ENCODE measurements around the gene RPA3. TPM values are rescaled to one million over a fixed set of nuclear protein-coding genes. Genes with fewer than 3 reads are reported as not detected.

Gene RPA3
- polyA plus RNA-seq, 1 donor (not counting 4 experiments of a cell fraction or from before 2014, with no cell fraction given) = 51.1 TPM

- Histone ChIP-seq H3K27me3 (ENCODE audit: control insufficient read depth, extremely low read depth, insufficient read depth, low read length) (no peaks in the 10 kb centered on the region), H4K20me1 (ENCODE audit: control insufficient read depth, extremely low read depth, insufficient read depth, low read length) (no peaks in the 10 kb centered on the region), H3K9me1 (ENCODE audit: control insufficient read depth, extremely low read depth, insufficient read depth, low read length) (no peaks in the 10 kb centered on the region), H3K9ac (ENCODE audit: control insufficient read depth, extremely low read depth, insufficient read depth, low read length) (no peak overlapping the region), H3K4me1 (ENCODE audit: control insufficient read depth, extremely low read depth, insufficient read depth, low read length) (peaks cover 10% of the 10 kb centered on the region), H3K9me3 (ENCODE audit: control insufficient read depth, low read depth, low read length) (no peaks in the 10 kb centered on the region), H3K4me3 (ENCODE audit: control insufficient read depth in 2 of 3, extremely low read depth in 1 of 3, insufficient read depth in 2 of 3, low read depth in 1 of 3, low read length in 3 of 3) (no peak overlapping the region), H2AFZ (ENCODE audit: control insufficient read depth, low read length) (no peak overlapping the region), H3K36me3 (ENCODE audit: control insufficient read depth in 2 of 2, extremely low read depth in 1 of 2, insufficient read depth in 2 of 2, low read length in 2 of 2) (no peaks in the 10 kb centered on the region), H3K27ac (ENCODE audit: control insufficient read depth, insufficient read depth, low read length) (no peak overlapping the region), H3K79me2 (ENCODE audit: control insufficient read depth, insufficient read depth, low read length) (no peaks in the 10 kb centered on the region), H3K4me2 (ENCODE audit: control insufficient read depth, extremely low read depth, insufficient read depth, low read depth, low read length) (no peak overlapping the region)
- dilution Hi-C loops (cut with MboI; ENCODE audit: extremely low pct_ligation_motif_present, low sequenced_read_pairs) = no loop called here
- DNase-seq (ENCODE audit: low read depth, low spot score) (no peak), FAIRE-seq (no peak)
- TF ChIP-seq CTCF (optimal IDR thresholded peaks at IDR 0.05 in 1 of 3, IDR thresholded peaks at IDR 0.05 in 1 of 3, conservative IDR thresholded peaks at IDR 0.05 in 1 of 3; ENCODE audit: extremely low read depth in 1 of 3, insufficient read depth in 2 of 3, low read length in 3 of 3) (no peak), EZH2 (IDR thresholded peaks at IDR 0.05; ENCODE audit: low read length) (no peak)
These were observed 11.7 kb downstream of the RPA3 start for GRCh38 chr7:7706556-7707172.

- no peak for FAIRE-seq
These were observed 12.3 kb downstream of the RPA3 start for GRCh38 chr7:7706101-7706511.

More at GRCh38 chr7:7706101-7706511, 12.3 kb downstream of the RPA3 start:
- H3K79me2 ChIP-seq (ENCODE audit: control insufficient read depth, insufficient read depth, low read length) = no peaks in the 10 kb centered on the region
- dilution Hi-C loops (cut with MboI; ENCODE audit: extremely low pct_ligation_motif_present, low sequenced_read_pairs) = no loop called here
- TF ChIP-seq CTCF (optimal IDR thresholded peaks at IDR 0.05 in 1 of 3, IDR thresholded peaks at IDR 0.05 in 1 of 3, conservative IDR thresholded peaks at IDR 0.05 in 1 of 3; ENCODE audit: extremely low read depth in 1 of 3, insufficient read depth in 2 of 3, low read length in 3 of 3) = no peak
- TF ChIP-seq EZH2 (IDR thresholded peaks at IDR 0.05; ENCODE audit: low read length) = no peak
- H4K20me1 ChIP-seq (ENCODE audit: control insufficient read depth, extremely low read depth, insufficient read depth, low read length) = no peaks in the 10 kb centered on the region
- H3K27ac ChIP-seq (ENCODE audit: control insufficient read depth, insufficient read depth, low read length) = no peak overlapping the region
- no peaks in the 10 kb centered on the region for H3K9me3 ChIP-seq (ENCODE audit: control insufficient read depth, low read depth, low read length)
- no peaks in the 10 kb centered on the region for H3K27me3 ChIP-seq (ENCODE audit: control insufficient read depth, extremely low read depth, insufficient read depth, low read length)
- peaks cover 10% of the 10 kb centered on the region for H3K4me1 ChIP-seq (ENCODE audit: control insufficient read depth, extremely low read depth, insufficient read depth, low read length)
- H3K9me1 ChIP-seq (ENCODE audit: control insufficient read depth, extremely low read depth, insufficient read depth, low read length) = no peaks in the 10 kb centered on the region
- no peaks in the 10 kb centered on the region for H3K36me3 ChIP-seq (ENCODE audit: control insufficient read depth in 2 of 2, extremely low read depth in 1 of 2, insufficient read depth in 2 of 2, low read length in 2 of 2)
- H3K4me2 ChIP-seq (ENCODE audit: control insufficient read depth, extremely low read depth, insufficient read depth, low read depth, low read length) = no peak overlapping the region
- DNase-seq (ENCODE audit: low read depth, low spot score) = no peak
- no peak overlapping the region for H2AFZ ChIP-seq (ENCODE audit: control insufficient read depth, low read length)
- no peak overlapping the region for H3K9ac ChIP-seq (ENCODE audit: control insufficient read depth, extremely low read depth, insufficient read depth, low read length)
- H3K4me3 ChIP-seq (ENCODE audit: control insufficient read depth in 2 of 3, extremely low read depth in 1 of 3, insufficient read depth in 2 of 3, low read depth in 1 of 3, low read length in 3 of 3) = no peak overlapping the region
